ENCODE results near the gene FNDC3B.
"Not testable (repeated sequence)": the region's sequence is repeated elsewhere in the genome, so short reads cannot be mapped to it uniquely, and the experiment has no call there.

Gene FNDC3B

DNA sequence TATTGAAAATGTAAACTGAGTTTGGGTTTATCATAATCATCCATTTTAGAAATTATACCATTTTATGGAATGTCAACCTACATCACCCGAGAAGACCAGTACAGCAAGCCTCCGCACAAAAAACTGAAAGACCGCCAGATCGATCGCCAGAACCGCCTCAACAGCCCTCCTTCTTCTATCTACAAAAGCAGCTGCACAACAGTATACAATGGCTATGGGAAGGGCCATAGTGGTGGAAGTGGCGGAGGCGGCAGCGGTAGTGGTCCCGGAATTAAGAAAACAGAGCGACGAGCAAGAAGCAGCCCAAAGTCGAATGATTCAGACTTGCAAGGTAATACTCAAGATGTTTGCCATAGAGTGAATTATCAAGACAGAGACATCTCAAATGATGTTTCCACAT is 211.8 kb downstream of the FNDC3B start:
- TF ChIP-seq, protein P1, sequence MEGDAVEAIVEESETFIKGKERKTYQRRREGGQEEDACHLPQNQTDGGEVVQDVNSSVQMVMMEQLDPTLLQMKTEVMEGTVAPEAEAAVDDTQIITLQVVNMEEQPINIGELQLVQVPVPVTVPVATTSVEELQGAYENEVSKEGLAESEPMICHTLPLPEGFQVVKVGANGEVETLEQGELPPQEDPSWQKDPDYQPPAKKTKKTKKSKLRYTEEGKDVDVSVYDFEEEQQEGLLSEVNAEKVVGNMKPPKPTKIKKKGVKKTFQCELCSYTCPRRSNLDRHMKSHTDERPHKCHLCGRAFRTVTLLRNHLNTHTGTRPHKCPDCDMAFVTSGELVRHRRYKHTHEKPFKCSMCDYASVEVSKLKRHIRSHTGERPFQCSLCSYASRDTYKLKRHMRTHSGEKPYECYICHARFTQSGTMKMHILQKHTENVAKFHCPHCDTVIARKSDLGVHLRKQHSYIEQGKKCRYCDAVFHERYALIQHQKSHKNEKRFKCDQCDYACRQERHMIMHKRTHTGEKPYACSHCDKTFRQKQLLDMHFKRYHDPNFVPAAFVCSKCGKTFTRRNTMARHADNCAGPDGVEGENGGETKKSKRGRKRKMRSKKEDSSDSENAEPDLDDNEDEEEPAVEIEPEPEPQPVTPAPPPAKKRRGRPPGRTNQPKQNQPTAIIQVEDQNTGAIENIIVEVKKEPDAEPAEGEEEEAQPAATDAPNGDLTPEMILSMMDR (IDR thresholded peaks at IDR 0.05), result no peak
- no peak for DNase-seq (ENCODE audit: low spot score)
- H3K27ac ChIP-seq, result no peak overlapping the region
- H3K4me3 ChIP-seq, result no peak overlapping the region

DNA sequence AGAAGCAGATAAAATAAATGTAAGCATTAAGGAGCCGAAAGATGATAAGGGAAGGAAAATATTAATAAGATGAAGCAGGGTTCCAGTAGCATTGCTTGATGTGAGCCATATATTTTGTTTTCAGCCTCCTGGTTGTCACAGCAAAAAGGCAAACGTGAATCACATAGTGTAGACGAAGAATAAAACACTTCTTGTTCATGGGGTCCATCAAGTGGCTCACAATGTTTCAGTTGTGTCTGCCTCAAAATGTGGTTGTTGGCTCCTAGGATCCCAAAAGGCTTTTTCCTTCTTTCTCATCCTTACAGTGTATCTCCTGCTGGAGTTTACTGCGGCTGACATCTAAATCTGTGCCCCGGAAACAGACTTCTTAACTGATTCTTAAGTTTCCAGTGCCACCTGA is 213.8 kb downstream of the FNDC3B start:
- TF ChIP-seq, protein P1 (IDR thresholded peaks at IDR 0.05), result no peak
- no peak for DNase-seq (ENCODE audit: low spot score)
- H3K4me3 ChIP-seq, result no peak overlapping the region
- H3K27ac ChIP-seq, result no peak overlapping the region

- Histone ChIP-seq H3K4me3 (no peak overlapping the region), H3K27ac (peak overlapping the region in 1 of 2 donors; percentile 10)
- TF ChIP-seq, protein P1 (IDR thresholded peaks at IDR 0.05), result no peak
- no peak for DNase-seq (ENCODE audit: low spot score)
Measured at GRCh38 chr3:172254542-172254941, 215.2 kb downstream of the FNDC3B start.

DNA sequence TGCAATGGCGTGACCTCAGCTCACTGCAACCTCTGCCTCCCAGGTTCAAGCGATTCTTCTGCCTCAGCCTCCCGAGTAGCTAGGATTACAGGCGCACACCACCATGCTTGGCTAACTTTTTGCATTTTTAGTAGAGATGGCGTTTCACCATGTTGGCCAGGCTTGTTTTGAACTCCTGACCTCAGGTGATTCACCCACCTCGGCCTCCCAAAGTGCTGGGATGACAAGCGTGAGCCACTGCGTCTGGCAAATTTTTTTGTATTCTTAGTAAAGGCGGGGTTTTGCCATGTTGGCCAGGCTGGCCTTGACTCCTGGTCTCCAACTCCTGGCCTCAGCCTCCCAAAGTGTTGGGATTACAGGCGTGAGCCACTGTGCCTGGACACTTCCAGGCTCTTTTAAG is 215.9 kb downstream of the FNDC3B start:
- not testable (repeated sequence) for DNase-seq (ENCODE audit: low spot score); H3K4me3 ChIP-seq
- peak overlapping the region; percentile 81 to 95 for H3K27ac ChIP-seq

DNA sequence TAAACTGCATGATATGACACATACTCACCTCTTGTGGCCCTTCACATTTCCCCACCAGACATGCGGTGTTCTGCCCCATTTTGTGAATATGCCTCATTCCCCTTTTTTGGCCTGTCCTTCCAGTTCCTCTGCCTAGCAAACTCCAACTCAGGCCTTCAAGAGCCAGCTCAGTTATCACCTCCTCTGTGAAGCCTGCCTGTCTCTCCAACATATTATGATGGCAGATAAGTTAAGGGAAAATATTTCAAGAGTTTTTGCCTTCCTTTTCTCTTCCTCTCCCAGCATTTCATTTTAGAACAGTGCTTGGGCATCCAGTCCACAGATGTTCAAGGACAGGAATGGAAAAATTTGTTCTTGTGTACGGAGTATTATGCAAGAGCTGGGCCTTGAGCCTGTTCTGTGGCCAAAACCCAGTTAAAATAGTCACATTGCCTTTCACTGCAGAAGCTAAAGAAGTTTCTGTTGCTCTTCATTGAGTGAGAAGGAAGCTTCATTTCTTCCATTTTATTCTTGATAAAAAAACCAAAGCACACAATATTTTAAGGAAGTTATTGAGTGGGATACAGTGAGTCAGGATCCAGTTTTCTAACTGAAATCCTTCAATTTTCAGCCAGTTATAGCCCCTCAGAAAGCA is 216.8 kb downstream of the FNDC3B start:
- TF ChIP-seq, protein P1 (IDR thresholded peaks at IDR 0.05), result no peak
- no peak for DNase-seq (ENCODE audit: low spot score)
- Histone ChIP-seq H3K27ac (peak overlapping the region; percentile 81 to 95), H3K4me3 (peak overlapping the region; percentile 42)

- DNase-seq (ENCODE audit: low spot score), result no peak
- Histone ChIP-seq H3K4me3 (no peak overlapping the region), H3K27ac (peak overlapping the region; percentile 81 to 95)
- TF ChIP-seq, protein P1 (IDR thresholded peaks at IDR 0.05), result no peak
Measured at GRCh38 chr3:172257648-172258400, 218.4 kb downstream of the FNDC3B start.

GRCh38 chr3:172258624-172259023 is 219.2 kb downstream of the FNDC3B start:
- H3K27ac ChIP-seq, result peak overlapping the region; percentile 81 to 95
- H3K4me3 ChIP-seq, result no peak overlapping the region
- no peak for DNase-seq (ENCODE audit: low spot score)
- TF ChIP-seq, protein P1 (IDR thresholded peaks at IDR 0.05), result no peak

Measured in coronary artery (tissue), 2 donors.